IPS-18a (cell line): ENCODE data around the gene CATSPER1.

Source experiments
- H3K27ac ChIP-seq: one replicate; pipeline ENCODE4 v1.5.1; 2013; ENCODE audit warnings: low read length
- H3K27me3 ChIP-seq: one replicate; pipeline ENCODE4 v1.6.1; 2013; ENCODE audit warnings: mild to moderate bottlenecking, low read length; ENCODE audit not compliant: control insufficient read depth, insufficient read depth
- H3K36me3 ChIP-seq: one replicate; pipeline ENCODE4 v1.6.1; 2013; ENCODE audit warnings: low read depth, low read length; ENCODE audit not compliant: control insufficient read depth
- H3K4me1 ChIP-seq: one replicate; pipeline ENCODE4 v1.6.1; 2013; ENCODE audit warnings: low read depth, low read length; ENCODE audit not compliant: control insufficient read depth
- H3K4me3 ChIP-seq: one replicate; pipeline ENCODE4 v1.5.1; 2013; ENCODE audit warnings: low read length
- H3K9ac ChIP-seq: one replicate; pipeline ENCODE4 v1.6.1; 2013; ENCODE audit warnings: mild to moderate bottlenecking, low read length, moderate library complexity
- H3K9me3 ChIP-seq: one replicate; pipeline ENCODE4 v1.6.1; 2013; ENCODE audit warnings: low read depth, low read length; ENCODE audit not compliant: control insufficient read depth

The CATSPER1 gene

DNA sequence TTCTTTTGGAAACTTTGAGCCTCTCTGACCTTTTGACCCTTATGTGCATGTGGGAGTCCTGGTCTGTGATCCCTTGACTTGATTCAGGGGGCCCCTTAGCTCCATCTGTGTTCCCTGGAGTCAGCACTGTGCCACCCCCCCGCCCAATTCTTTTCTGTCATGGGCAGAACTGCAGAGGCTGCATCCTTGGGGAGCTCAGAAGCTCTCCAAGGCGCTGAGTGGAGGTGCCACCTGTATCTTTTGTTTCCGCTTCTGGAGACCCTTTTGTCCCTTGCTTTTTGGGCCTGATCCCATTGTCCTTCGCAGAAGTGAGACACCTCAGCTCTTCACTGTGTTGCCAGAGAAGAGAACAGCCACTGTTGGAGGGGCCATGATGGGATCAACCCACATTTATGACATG is 41.4 kb upstream of the CATSPER1 start:
- peaks cover 55% of the 10 kb centered on the region for H3K36me3 ChIP-seq
- H3K9me3 ChIP-seq = no peaks in the 10 kb centered on the region
- H3K27ac ChIP-seq = no peak overlapping the region
- H3K4me3 ChIP-seq = no peak overlapping the region
- no peak overlapping the region for H3K9ac ChIP-seq
- peaks cover 4% of the 10 kb centered on the region for H3K4me1 ChIP-seq
- H3K27me3 ChIP-seq = no peaks in the 10 kb centered on the region

DNA sequence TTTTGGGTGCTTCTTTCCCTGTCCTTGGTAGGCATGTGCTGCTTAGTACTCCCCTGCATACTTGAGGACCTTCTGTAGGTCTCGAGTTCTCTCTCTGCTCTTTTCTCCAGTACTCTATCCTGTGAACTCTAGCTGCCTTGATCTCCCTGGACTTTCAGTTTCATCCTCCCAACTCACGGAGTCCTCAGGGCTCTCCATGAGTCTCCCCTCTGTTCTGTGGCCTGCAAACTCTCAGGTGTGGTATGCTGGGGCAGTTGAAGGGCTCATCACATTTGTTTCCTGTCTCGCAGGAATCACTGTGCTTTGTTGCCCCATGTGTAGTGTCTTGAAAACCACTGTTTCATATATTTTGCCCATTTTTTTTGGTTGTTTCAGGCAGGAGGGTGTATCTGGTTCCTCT is 40.5 kb upstream of the CATSPER1 start:
- no peak overlapping the region for H3K9ac ChIP-seq
- no peak overlapping the region for H3K4me3 ChIP-seq
- H3K36me3 ChIP-seq = peaks cover 62% of the 10 kb centered on the region
- no peak overlapping the region for H3K27ac ChIP-seq
- no peaks in the 10 kb centered on the region for H3K9me3 ChIP-seq
- no peaks in the 10 kb centered on the region for H3K27me3 ChIP-seq
- H3K4me1 ChIP-seq = peaks cover 4% of the 10 kb centered on the region

DNA sequence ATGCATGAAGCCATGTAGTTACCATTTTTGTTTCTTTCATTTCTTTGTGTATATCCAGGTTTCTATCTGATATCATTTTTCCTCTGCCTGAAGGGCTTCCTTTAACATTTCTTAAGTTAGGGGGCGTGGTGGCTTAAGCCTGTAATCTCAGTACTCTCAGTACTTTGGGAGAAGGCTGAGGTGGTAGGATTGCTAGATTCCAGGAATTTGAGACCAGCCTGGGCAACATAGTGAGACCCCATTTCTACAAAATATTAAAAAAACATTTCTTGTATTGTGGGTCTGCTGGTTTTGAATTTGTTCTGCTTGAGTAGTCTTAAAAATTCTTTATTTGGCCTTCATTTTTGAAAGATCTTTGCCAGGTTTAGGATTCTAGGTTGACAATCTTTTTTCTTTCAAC is 38.3 kb upstream of the CATSPER1 start:
- Histone ChIP-seq H3K27ac (no peak overlapping the region), H3K4me1 (peaks cover 4% of the 10 kb centered on the region), H3K4me3 (no peak overlapping the region), H3K27me3 (no peaks in the 10 kb centered on the region), H3K9me3 (no peaks in the 10 kb centered on the region), H3K36me3 (peaks cover 84% of the 10 kb centered on the region), H3K9ac (no peak overlapping the region)

DNA sequence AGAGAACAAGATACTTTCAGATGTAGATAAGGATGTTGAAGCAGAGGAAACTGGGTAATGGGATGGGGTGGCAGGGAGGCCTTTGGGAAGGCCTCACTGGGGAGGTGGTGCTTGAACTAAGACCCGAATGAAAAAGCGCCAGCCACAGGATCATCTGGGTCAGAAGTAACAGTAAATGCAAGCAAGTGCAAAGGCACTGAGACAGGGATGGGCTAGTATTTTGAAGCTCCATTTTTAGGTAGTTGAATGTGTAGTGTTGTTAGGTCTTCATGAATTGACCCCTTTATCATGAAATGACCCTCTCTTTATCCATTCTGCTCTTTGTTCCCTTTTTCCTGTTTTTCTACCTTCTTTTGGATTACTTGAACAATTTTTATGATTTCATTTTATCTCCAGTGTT is 37.6 kb upstream of the CATSPER1 start:
- Histone ChIP-seq H3K4me1 (no peaks in the 10 kb centered on the region), H3K36me3 (peaks cover 87% of the 10 kb centered on the region), H3K27me3 (no peaks in the 10 kb centered on the region), H3K27ac (no peak overlapping the region), H3K4me3 (no peak overlapping the region), H3K9me3 (no peaks in the 10 kb centered on the region), H3K9ac (no peak overlapping the region)

DNA sequence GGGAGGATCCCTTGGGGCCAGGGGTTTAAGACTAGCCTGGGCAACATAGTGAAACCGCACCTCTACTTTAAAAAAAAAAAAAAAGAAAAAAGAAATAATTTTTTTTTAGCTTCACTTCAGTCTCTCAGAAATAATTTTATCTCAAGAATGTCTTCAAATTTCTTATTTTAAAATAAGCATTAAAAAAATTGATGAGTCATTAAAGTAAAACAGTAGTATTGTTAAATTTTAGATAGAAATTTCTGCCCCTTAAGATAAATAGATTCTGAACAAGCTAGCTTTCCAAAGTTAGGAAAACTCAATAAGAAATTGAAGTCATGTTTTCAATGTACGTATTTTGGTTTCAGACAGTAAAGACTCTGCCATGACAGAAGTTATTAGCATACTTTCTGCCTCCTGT is 36.1 kb upstream of the CATSPER1 start:
- Histone ChIP-seq H3K4me1 (no peaks in the 10 kb centered on the region), H3K36me3 (peaks cover 86% of the 10 kb centered on the region), H3K9me3 (no peaks in the 10 kb centered on the region), H3K9ac (no peak overlapping the region), H3K27ac (no peak overlapping the region), H3K27me3 (no peaks in the 10 kb centered on the region), H3K4me3 (no peak overlapping the region)

DNA sequence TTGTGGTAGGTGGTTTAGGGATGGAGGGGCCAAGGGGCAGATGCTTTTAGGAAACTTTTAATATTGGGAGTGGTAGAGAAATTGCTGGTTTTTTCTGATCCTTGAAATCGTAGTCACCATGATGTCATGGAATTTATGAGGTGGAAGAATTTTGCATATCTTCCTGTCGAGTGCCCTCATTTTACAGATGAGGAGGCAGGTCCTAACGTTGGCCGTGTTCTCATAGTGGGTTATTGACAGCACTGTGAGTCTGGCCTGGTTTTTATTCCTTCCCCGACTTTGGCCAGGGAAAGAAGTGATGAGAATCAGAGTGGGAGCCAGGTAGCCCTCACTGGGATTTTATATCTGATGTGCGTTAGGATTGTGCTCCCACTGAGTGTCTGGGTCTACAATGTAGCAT is 35.0 kb upstream of the CATSPER1 start:
- Histone ChIP-seq H3K27ac (no peak overlapping the region), H3K9ac (no peak overlapping the region), H3K36me3 (peaks cover 86% of the 10 kb centered on the region), H3K27me3 (no peaks in the 10 kb centered on the region), H3K9me3 (no peaks in the 10 kb centered on the region), H3K4me1 (no peaks in the 10 kb centered on the region), H3K4me3 (no peak overlapping the region)

DNA sequence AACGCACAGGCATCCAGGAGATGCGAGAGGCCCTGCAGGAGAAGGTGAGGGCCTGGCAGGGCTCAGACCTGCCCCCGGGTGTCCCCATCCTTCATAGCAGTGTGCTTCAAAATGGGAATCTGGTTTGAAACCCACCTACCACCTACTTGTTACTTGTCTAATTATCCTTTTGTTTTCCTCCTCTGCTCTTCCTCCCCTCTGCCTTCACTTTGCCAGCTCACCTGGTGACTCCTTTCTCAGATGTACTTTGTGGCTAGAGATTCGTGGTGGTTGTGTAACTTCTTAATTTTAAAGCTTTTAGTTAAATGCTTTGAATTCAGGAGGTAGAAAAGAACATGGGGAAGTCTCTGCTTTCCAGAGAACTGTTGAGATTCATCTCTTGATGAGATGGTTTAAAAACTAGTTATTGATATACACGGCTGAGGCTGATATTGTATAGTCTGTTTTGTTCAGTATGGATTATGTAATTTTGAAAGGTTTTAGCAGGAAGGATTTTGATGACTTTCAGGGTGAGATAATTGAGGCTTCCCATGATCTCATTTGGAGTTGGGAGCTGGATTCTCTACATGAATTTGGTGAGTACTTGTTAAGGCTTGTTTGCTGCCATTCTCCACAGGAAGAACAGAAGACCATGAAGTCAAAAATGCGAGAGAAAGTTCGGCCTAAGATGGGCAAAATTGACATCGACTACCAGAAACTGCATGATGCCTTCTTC is 33.8 kb upstream of the CATSPER1 start:
- Histone ChIP-seq H3K27ac (no peak overlapping the region), H3K9ac (no peak overlapping the region), H3K4me3 (no peak overlapping the region), H3K36me3 (peaks cover 91% of the 10 kb centered on the region), H3K4me1 (no peaks in the 10 kb centered on the region), H3K27me3 (no peaks in the 10 kb centered on the region), H3K9me3 (no peaks in the 10 kb centered on the region)

DNA sequence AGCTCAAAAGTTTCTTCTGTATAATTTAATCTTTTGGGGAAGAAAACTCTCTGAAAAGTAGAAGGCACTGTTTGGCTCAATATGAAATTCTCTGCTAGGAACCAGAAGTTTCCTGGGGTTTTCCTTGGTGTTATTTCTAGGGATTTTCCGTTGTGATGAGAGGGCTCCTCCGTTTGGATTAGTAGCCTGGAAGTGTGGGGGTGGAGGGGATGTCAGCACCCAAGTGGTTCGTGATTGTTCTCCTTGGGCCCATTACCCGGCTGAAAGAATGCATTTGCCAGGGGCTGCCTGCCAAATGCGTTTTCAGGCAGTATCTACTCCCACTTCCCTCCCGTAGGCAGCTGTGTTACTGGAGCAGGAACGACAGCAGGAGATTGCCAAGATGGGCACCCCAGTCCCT is 30.2 kb upstream of the CATSPER1 start:
- H3K27ac ChIP-seq = no peak overlapping the region
- no peaks in the 10 kb centered on the region for H3K27me3 ChIP-seq
- H3K4me1 ChIP-seq = peaks cover 5% of the 10 kb centered on the region
- H3K4me3 ChIP-seq = no peak overlapping the region
- H3K9me3 ChIP-seq = no peaks in the 10 kb centered on the region
- no peak overlapping the region for H3K9ac ChIP-seq
- H3K36me3 ChIP-seq = peaks cover 67% of the 10 kb centered on the region

DNA sequence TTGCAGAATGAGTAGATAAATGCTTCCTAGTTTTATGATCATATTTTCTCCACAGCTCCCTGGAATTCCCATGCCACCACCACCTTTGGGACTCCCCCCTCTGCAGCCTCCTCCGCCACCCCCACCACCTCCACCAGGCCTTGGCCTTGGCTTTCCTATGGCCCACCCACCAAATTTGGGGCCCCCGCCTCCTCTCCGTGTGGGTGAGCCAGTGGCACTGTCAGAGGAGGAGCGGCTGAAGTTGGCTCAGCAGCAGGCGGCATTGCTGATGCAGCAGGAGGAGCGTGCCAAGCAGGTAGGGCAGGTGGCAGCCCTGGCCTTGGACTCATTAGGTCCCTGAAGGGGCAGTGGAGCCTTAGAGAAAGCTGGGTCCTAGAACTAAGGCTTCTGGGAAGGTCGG is 28.7 kb upstream of the CATSPER1 start:
- H3K27ac ChIP-seq = no peak overlapping the region
- no peaks in the 10 kb centered on the region for H3K27me3 ChIP-seq
- no peaks in the 10 kb centered on the region for H3K9me3 ChIP-seq
- peaks cover 15% of the 10 kb centered on the region for H3K4me1 ChIP-seq
- peaks cover 52% of the 10 kb centered on the region for H3K36me3 ChIP-seq
- H3K9ac ChIP-seq = no peak overlapping the region
- H3K4me3 ChIP-seq = no peak overlapping the region

DNA sequence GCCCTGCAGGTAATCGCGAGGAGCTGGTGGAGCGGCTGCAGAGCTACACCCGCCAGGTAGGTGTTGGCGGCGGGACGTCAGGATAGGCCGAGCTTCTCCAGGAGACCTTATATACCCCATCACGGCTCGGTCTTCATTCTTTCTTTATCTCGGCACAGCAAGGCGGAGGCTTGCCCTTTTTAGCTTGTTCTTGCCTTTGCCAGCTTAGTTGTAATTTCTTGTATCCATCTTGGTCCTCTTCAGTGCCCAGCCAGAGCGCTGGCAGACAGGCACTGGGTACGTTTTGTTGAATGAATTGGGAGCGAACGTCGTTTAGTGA is 26.3 kb upstream of the CATSPER1 start:
- H3K27me3 ChIP-seq = no peaks in the 10 kb centered on the region
- H3K9me3 ChIP-seq = no peaks in the 10 kb centered on the region
- H3K4me1 ChIP-seq = peaks cover 28% of the 10 kb centered on the region
- peak overlapping the region; percentile 92 for H3K9ac ChIP-seq
- H3K36me3 ChIP-seq = peaks cover 29% of the 10 kb centered on the region
- peak overlapping the region; percentile 81 for H3K4me3 ChIP-seq
- peak overlapping the region; percentile 43 for H3K27ac ChIP-seq

DNA sequence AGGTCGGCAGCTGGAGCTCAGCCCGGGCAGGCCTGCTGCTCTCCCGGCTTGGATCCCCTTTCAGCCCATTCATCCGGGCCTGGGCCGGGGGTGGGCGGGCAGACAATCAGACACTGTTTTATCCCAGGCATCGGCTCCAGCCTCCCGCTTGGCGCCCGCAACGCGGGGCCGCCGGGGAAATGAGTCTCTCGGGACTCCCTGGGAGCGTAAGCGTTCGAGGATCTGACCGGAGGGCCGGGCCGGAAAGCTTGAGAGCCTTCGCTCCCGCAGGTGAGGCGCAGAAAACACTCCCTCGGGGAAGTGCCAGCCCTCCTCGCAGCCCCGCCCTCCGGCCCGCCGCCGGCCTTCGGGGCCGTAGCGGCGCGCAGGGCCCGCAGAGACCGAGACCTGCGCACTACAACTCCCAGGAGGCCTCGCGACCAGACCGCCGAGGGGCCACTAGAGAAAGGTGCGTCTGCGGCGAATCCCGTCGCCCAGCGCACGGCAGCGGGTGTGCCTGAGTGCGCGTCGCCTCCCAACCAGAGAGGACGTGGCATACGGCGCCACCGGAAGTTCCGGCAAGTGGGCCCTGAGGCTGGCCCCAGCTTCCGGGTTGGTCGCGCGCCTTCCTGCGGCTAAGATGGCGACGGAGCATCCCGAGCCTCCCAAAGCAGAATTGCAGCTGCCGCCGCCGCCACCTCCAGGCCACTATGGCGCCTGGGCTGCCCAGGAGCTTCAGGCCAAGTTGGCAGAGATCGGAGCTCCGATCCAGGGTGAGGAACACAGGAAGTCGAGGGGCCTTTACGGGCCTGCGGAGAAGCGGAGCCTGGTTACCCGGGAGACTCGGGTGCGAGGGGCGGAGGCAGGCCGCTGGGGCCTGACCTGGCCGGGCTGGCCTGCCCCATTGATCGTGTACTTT is 25.7 kb upstream of the CATSPER1 start, which contains the start of gene SF3B2:
TSS of gene SF3B2 (plus strand) at position 599 of the 898 bp plus-strand sequence. CDS start at position 620, 21 bp downstream.
- peak within 1 kb of the TSS; percentile 89 for H3K27ac ChIP-seq
- H3K4me1 ChIP-seq = peaks cover 28% of the 10 kb centered on the region
- peak within 1 kb of the TSS; percentile 81 for H3K4me3 ChIP-seq
- H3K9ac ChIP-seq = peak within 1 kb of the TSS; percentile 92
- H3K27me3 ChIP-seq = no peaks in the 10 kb centered on the region
- peaks cover 24% of the 10 kb centered on the region for H3K36me3 ChIP-seq
- no peaks in the 10 kb centered on the region for H3K9me3 ChIP-seq
